ENCODE data around the gene BIRC2. TPM values are rescaled to one million over a fixed set of nuclear protein-coding genes. Genes with fewer than 3 reads are reported as not detected.

The BIRC2 gene
- total RNA-seq, 2 donors from 2014 or later: 46.9 to 50.7 TPM

GRCh38 chr11:102415304-102415916 is 68.4 kb downstream of the BIRC2 start:
- intact Hi-C loops (cut with DNase I, micrococcal nuclease): no loop called here
- DNase-seq (no peak), ATAC-seq (peak; percentile 88)

GRCh38 chr11:102416976-102417375 is 70.0 kb downstream of the BIRC2 start:
- intact Hi-C loops (cut with DNase I, micrococcal nuclease): no loop called here
- ATAC-seq: no peak
- no peak for DNase-seq

DNA sequence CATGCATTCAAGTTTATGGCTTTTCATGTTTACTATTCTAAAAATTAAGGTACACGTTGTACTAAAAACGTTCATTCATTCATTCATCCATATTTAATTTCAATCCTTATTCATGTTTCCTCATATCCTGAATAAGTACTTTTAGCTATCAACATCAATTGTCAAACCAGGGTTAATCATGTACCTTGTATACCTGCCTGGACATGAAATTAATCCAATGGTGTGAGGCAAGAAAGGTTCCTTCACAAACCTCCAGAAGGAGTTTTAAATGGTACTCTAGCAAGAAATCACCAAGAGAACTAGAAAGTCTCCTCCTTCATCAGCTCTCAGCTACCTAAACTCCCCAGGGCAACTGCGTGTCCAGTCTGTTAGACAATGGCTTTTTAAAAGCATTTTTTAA is 72.2 kb downstream of the BIRC2 start:
- intact Hi-C loops (cut with DNase I, micrococcal nuclease): no loop called here
- ATAC-seq: no peak

GRCh38 chr11:102420547-102420946 is 73.5 kb downstream of the BIRC2 start:
- ATAC-seq (no peak), DNase-seq (no peak)
- intact Hi-C loops (cut with DNase I, micrococcal nuclease): no loop called here

More for the DNA sequence above, 72.2 kb downstream of the BIRC2 start:
- no peak for DNase-seq

DNA sequence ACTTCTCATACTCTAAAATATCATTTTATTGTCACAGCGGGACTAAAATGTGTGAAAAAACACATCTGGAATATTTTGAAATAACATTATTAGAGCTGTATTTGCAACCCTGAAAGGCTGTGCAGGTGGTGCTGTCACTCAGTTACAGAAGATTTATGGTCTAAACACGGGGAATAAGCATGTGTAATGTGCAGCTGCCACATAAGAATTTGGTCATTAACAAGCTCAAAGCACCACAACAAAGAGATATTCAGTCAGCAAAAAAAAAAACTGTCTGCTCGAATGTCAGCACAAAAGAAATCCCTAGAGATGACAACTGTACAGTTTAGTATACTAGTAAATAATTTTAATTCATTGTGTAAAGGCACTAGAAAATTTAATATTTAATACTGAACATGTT is 74.2 kb downstream of the BIRC2 start:
- DNase-seq (no peak), ATAC-seq (no peak)
- intact Hi-C loops (cut with DNase I, micrococcal nuclease): no loop called here

- ATAC-seq (no peak), DNase-seq (no peak)
- intact Hi-C loops (cut with DNase I, micrococcal nuclease): no loop called here
Measured at GRCh38 chr11:102422817-102423712, 76.1 kb downstream of the BIRC2 start.

- no peak for DNase-seq
- no peak for ATAC-seq
- intact Hi-C loops (cut with DNase I, micrococcal nuclease): no loop called here
Measured at GRCh38 chr11:102423936-102424335, 76.9 kb downstream of the BIRC2 start.

DNA sequence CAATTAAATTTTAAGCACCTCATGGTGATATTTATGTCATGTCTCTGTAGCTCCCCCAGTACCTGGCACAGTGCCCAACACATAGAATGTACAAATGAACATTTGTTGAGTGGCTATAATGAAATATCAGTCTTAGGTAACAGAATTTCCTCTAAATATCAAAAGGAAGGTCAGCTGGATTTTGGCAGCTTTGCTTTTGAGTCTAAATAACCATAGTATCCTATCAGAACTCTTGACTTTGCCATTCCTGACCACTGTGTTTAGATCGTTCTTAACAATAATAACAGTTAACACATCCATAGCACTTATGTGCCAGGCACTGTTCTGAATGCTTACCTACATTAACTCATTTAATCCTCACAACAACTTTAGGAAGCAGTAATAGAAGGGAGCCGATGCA is 79.0 kb downstream of the BIRC2 start:
- intact Hi-C loops (cut with DNase I, micrococcal nuclease): no loop called here
- ATAC-seq (no peak), DNase-seq (no peak)

DNA sequence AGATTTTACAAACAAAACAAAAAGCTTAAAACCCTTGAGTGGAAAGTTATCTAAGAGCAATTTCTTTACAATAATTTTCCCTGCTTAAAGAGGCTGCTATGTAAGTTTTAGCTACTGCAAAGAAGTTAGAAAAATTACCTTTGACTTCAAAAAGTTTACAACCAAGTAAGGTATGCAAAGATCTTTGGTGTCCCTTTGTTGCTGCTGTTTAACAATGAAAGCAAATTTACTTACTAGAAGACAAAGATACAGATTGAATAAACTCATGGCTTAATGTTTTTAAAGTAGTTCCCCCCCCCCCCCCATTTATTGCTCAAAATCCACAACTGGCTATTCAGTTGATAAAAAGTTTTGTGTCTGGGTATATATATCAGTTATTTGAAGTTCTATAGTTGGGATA is 79.6 kb downstream of the BIRC2 start:
- intact Hi-C loops (cut with DNase I, micrococcal nuclease): no loop called here
- ATAC-seq (no peak), DNase-seq (no peak)

GRCh38 chr11:102427068-102427467 is 80.1 kb downstream of the BIRC2 start:
- no peak for ATAC-seq
- DNase-seq: no peak
- intact Hi-C loops (cut with DNase I, micrococcal nuclease): no loop called here

Other genes with a start within 250 kb of the BIRC2 start
- gene YAP1, start 236.8 kb upstream of the BIRC2 start, total RNA-seq: 10 to 100 TPM; 46.2 to 49.1 TPM
- 10 to 100 TPM; 41.7 to 53.6 TPM for gene BIRC3, start 29.7 kb upstream of the BIRC2 start, total RNA-seq
- gene TMEM123, start 105.6 kb downstream of the BIRC2 start, total RNA-seq: 100 to 1,000 TPM; 105 to 114 TPM
- not detected for gene MMP7, start 183.5 kb downstream of the BIRC2 start, total RNA-seq